Measurements from ENCODE around the gene LIMK1. TPM values are rescaled to one million over a fixed set of nuclear protein-coding genes. Genes with fewer than 3 reads are reported as not detected.

Gene LIMK1
- polyA plus RNA-seq, 12 donors: 9.6 to 34.0 (median 14.5) TPM; not detected in 1

Other genes with a start within 250 kb of the LIMK1 start
- gene METTL27, start 241.3 kb upstream of the LIMK1 start, polyA plus RNA-seq (ENCODE audit: insufficient read length in 12 of 12): 1 to 10 TPM in 7 of 12 donors, under 1 TPM in 3, not detected in 2; 0.49 to 3.1 (median 1.7) TPM
- not detected for gene TMEM270, start 222.6 kb upstream of the LIMK1 start, polyA plus RNA-seq (ENCODE audit: insufficient read length in 12 of 12)
- 100 to 1,000 TPM in 6 of 12 donors, 10 to 100 TPM in 5, not detected in 1; 67.0 to 192 (median 103) TPM for gene ELN, start 55.6 kb upstream of the LIMK1 start, polyA plus RNA-seq (ENCODE audit: insufficient read length in 12 of 12)
- gene EIF4H, start 90.6 kb downstream of the LIMK1 start, polyA plus RNA-seq (ENCODE audit: insufficient read length in 12 of 12): 100 to 1,000 TPM; 170 to 283 (median 213) TPM
- gene LAT2, start 126.2 kb downstream of the LIMK1 start, polyA plus RNA-seq (ENCODE audit: insufficient read length in 12 of 12): 1 to 10 TPM in 10 of 12 donors, not detected in 2; 2.2 to 8.5 (median 3.5) TPM
- gene RFC2, start 170.6 kb downstream of the LIMK1 start, polyA plus RNA-seq (ENCODE audit: insufficient read length in 12 of 12): 10 to 100 TPM in 11 of 12 donors, not detected in 1; 32.0 to 52.5 (median 41.6) TPM
- 10 to 100 TPM in 11 of 12 donors, not detected in 1; 12.1 to 30.6 (median 16.9) TPM for gene CLIP2, start 205.6 kb downstream of the LIMK1 start, polyA plus RNA-seq (ENCODE audit: insufficient read length in 12 of 12)